Measurements from ENCODE around the gene ARHGEF12.

The ARHGEF12 gene

GRCh38 chr11:120518356-120518755 is 182.1 kb downstream of the ARHGEF12 start:
- Histone ChIP-seq H3K27me3 (ENCODE audit: low read length) (no peaks in the 10 kb centered on the region), H3K27ac (ENCODE audit: low read depth, low read length) (no peak overlapping the region), H3F3A (ENCODE audit: insufficient read depth) (no peaks in the 10 kb centered on the region), H3K9me2 (replicated peaks; ENCODE audit: insufficient read depth, low read length) (no peaks in the 10 kb centered on the region), H3K79me2 (ENCODE audit: insufficient read depth, low read length) (no peaks in the 10 kb centered on the region), H3K4me2 (ENCODE audit: low read depth, low read length, poor library complexity, severe bottlenecking) (no peak overlapping the region), H2AFZ (ENCODE audit: low read depth, low read length, severe bottlenecking) (no peak overlapping the region), H4K20me1 (ENCODE audit: low read depth, low read length) (no peaks in the 10 kb centered on the region), H3K9ac (ENCODE audit: low read length) (no peak overlapping the region), H3K4me3 (ENCODE audit: insufficient read depth, low read length, poor library complexity, severe bottlenecking) (no peak overlapping the region), H3K36me3 (ENCODE audit: low read length) (no peaks in the 10 kb centered on the region), H3K9me3 (ENCODE audit: insufficient read depth, low read length) (no peaks in the 10 kb centered on the region)
- TF ChIP-seq EZH2phosphoT487 (conservative IDR thresholded peaks at IDR 0.05; ENCODE audit: low read length) (no peak), CTCF (IDR thresholded peaks at IDR 0.05; ENCODE audit: insufficient read depth, low read length, poor library complexity, severe bottlenecking) (no peak)

GRCh38 chr11:120519474-120519873 is 183.3 kb downstream of the ARHGEF12 start:
- no peaks in the 10 kb centered on the region for H3K79me2 ChIP-seq (ENCODE audit: insufficient read depth, low read length)
- H3K27ac ChIP-seq (ENCODE audit: low read depth, low read length), result no peak overlapping the region
- H3K36me3 ChIP-seq (ENCODE audit: low read length), result no peaks in the 10 kb centered on the region
- TF ChIP-seq CTCF (IDR thresholded peaks at IDR 0.05; ENCODE audit: insufficient read depth, low read length, poor library complexity, severe bottlenecking) (no peak), EZH2phosphoT487 (conservative IDR thresholded peaks at IDR 0.05; ENCODE audit: low read length) (no peak)
- no peak overlapping the region for H3K9ac ChIP-seq (ENCODE audit: low read length)
- H3K4me3 ChIP-seq (ENCODE audit: insufficient read depth, low read length, poor library complexity, severe bottlenecking), result no peak overlapping the region
- no peaks in the 10 kb centered on the region for H3K27me3 ChIP-seq (ENCODE audit: low read length)
- H3K4me2 ChIP-seq (ENCODE audit: low read depth, low read length, poor library complexity, severe bottlenecking), result no peak overlapping the region
- H4K20me1 ChIP-seq (ENCODE audit: low read depth, low read length), result no peaks in the 10 kb centered on the region
- no peak overlapping the region for H2AFZ ChIP-seq (ENCODE audit: low read depth, low read length, severe bottlenecking)
- H3K9me2 ChIP-seq (replicated peaks; ENCODE audit: insufficient read depth, low read length), result no peaks in the 10 kb centered on the region
- H3K9me3 ChIP-seq (ENCODE audit: insufficient read depth, low read length), result no peaks in the 10 kb centered on the region
- no peaks in the 10 kb centered on the region for H3F3A ChIP-seq (ENCODE audit: insufficient read depth)

- Histone ChIP-seq H3K4me3 (ENCODE audit: insufficient read depth, low read length, poor library complexity, severe bottlenecking) (no peak overlapping the region), H3K27ac (ENCODE audit: low read depth, low read length) (no peak overlapping the region), H3F3A (ENCODE audit: insufficient read depth) (no peaks in the 10 kb centered on the region), H3K36me3 (ENCODE audit: low read length) (no peaks in the 10 kb centered on the region), H3K27me3 (ENCODE audit: low read length) (no peaks in the 10 kb centered on the region), H3K4me2 (ENCODE audit: low read depth, low read length, poor library complexity, severe bottlenecking) (no peak overlapping the region), H3K9me3 (ENCODE audit: insufficient read depth, low read length) (no peaks in the 10 kb centered on the region), H2AFZ (ENCODE audit: low read depth, low read length, severe bottlenecking) (no peak overlapping the region), H3K9me2 (replicated peaks; ENCODE audit: insufficient read depth, low read length) (no peaks in the 10 kb centered on the region), H3K79me2 (ENCODE audit: insufficient read depth, low read length) (no peaks in the 10 kb centered on the region), H4K20me1 (ENCODE audit: low read depth, low read length) (no peaks in the 10 kb centered on the region), H3K9ac (ENCODE audit: low read length) (no peak overlapping the region)
- TF ChIP-seq EZH2phosphoT487 (conservative IDR thresholded peaks at IDR 0.05; ENCODE audit: low read length), result no peak
- no peak for TF ChIP-seq CTCF (IDR thresholded peaks at IDR 0.05; ENCODE audit: insufficient read depth, low read length, poor library complexity, severe bottlenecking)
These were observed 184.0 kb downstream of the ARHGEF12 start for GRCh38 chr11:120520091-120520822.
